ENCODE data around the gene ALB. TPM values are rescaled to one million over a fixed set of nuclear protein-coding genes. Genes with fewer than 3 reads are reported as not detected.

ALB gene
- total RNA-seq, 3 donors from 2014 or later: 13.8 to 22.6 (median 18.3) TPM

DNA sequence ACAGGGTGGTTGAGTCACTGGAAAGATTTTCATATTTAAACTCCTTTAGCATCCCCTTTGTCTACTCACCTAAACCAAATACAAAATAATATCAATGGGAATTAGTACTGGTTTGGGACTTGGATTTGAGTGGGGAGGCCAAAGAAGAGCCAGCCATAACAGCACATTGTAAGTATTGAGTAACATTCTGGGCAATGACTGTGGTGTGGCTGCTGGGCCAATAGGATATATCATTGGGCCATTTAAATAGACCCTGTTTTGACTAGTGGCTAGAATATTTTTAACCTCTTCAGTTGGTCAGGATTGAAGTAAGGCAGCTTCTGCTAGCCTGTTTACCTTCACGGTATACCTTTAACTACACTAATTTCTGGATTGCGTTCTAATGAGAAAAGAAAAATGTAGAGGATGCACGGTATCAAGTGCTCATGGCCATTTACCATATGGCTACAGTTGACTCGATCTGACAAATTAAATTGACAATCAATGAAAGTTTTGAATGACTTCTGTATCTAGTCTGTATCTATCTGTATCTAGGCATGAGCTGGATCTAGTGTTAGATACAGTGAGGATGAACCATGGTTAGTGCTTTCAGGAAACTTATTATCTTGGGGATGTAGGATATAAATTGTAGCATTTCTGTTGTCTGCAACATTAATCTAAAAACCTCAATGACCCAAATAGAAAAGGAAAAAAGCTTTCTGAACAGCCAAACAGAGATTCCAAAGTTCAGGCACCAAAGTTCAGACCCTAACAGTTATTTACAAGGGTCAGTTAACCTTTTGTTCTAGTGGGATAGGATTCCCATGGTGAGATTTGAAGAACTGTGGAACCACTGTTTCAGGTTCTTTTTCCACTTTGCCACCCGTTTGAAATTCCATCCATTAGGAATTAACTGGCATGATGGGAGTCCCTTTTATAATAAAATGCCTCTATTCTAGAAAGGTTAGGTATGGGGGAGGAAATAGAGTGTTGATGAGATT is 6.8 kb upstream of the ALB start:
- ATAC-seq: no peak
- H3K27me3 Mint-ChIP-seq (ENCODE audit: low read depth): no peaks in the 10 kb centered on the region
- no peaks in the 10 kb centered on the region for H3K4me1 Mint-ChIP-seq (ENCODE audit: low read depth)
- no peak for DNase-seq
- no peaks in the 10 kb centered on the region for H3K9me3 Mint-ChIP-seq
- no peak overlapping the region for H3K4me3 Mint-ChIP-seq
- H3K36me3 Mint-ChIP-seq (ENCODE audit: insufficient read depth): no peaks in the 10 kb centered on the region

DNA sequence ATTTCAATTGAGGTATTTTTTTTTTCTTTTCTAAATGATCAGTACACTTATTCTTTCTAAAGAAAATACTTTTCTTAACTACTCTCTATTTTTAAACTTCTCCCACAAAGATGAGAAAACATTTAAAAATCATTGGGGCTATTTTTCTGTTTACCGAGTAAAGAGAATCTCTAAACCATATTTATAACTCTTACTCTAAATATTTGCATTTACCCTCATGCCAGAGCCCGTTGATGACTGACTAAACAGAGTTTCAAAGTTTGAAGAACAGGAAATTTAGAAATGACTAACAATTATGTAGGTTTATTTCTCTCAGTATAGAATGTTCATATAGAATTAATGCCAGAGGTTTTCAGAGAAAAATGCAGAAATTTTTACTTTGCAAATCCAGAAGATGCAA is 2.7 kb upstream of the ALB start:
- Mint-ChIP-seq H3K4me3 (no peak overlapping the region), H3K4me1 (ENCODE audit: low read depth) (no peaks in the 10 kb centered on the region), H3K9me3 (no peaks in the 10 kb centered on the region), H3K27me3 (ENCODE audit: low read depth) (no peaks in the 10 kb centered on the region), H3K36me3 (ENCODE audit: insufficient read depth) (no peaks in the 10 kb centered on the region)
- ATAC-seq (no peak), DNase-seq (no peak)

- ATAC-seq (no peak), DNase-seq (no peak)
- Mint-ChIP-seq H3K27me3 (ENCODE audit: low read depth) (no peaks in the 10 kb centered on the region), H3K36me3 (ENCODE audit: insufficient read depth) (no peaks in the 10 kb centered on the region), H3K9me3 (no peaks in the 10 kb centered on the region), H3K4me1 (ENCODE audit: low read depth) (no peaks in the 10 kb centered on the region), H3K4me3 (no peak overlapping the region)
Observed at GRCh38 chr4:73404457-73404856, 370 bp downstream of the ALB start.

- H3K4me3 Mint-ChIP-seq: no peak overlapping the region
- H3K4me1 Mint-ChIP-seq (ENCODE audit: low read depth): no peaks in the 10 kb centered on the region
- ATAC-seq (no peak), DNase-seq (no peak)
- no peaks in the 10 kb centered on the region for H3K27me3 Mint-ChIP-seq (ENCODE audit: low read depth)
- no peaks in the 10 kb centered on the region for H3K36me3 Mint-ChIP-seq (ENCODE audit: insufficient read depth)
- H3K9me3 Mint-ChIP-seq: no peaks in the 10 kb centered on the region
Observed at GRCh38 chr4:73405138-73405537, 1.1 kb downstream of the ALB start.

DNA sequence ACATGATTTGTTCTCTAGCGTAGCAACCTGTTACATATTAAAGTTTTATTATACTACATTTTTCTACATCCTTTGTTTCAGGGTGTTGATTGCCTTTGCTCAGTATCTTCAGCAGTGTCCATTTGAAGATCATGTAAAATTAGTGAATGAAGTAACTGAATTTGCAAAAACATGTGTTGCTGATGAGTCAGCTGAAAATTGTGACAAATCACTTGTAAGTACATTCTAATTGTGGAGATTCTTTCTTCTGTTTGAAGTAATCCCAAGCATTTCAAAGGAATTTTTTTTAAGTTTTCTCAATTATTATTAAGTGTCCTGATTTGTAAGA is 2.4 kb downstream of the ALB start:
- ATAC-seq (no peak), DNase-seq (no peak)
- no peaks in the 10 kb centered on the region for H3K9me3 Mint-ChIP-seq
- no peaks in the 10 kb centered on the region for H3K4me1 Mint-ChIP-seq (ENCODE audit: low read depth)
- no peak overlapping the region for H3K4me3 Mint-ChIP-seq
- H3K27me3 Mint-ChIP-seq (ENCODE audit: low read depth): no peaks in the 10 kb centered on the region
- no peaks in the 10 kb centered on the region for H3K36me3 Mint-ChIP-seq (ENCODE audit: insufficient read depth)

DNA sequence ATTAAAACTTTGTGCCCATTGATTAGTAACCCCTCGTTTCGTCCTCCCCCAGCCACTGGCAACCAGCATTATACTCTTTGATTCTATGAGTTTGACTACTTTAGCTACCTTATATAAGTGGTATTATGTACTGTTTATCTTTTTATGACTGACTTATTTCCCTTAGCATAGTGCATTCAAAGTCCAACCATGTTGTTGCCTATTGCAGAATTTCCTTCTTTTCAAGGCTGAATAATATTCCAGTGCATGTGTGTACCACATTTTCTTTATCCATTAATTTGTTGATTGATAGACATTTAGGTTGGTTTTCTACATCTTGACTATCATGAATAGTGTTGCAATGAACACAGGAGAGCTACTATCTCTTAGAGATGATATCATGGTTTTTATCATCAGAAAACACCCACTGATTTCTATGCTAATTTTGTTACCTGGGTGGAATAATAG is 3.2 kb downstream of the ALB start:
- DNase-seq: no peak
- Mint-ChIP-seq H3K9me3 (no peaks in the 10 kb centered on the region), H3K27me3 (ENCODE audit: low read depth) (no peaks in the 10 kb centered on the region), H3K4me1 (ENCODE audit: low read depth) (no peaks in the 10 kb centered on the region), H3K4me3 (no peak overlapping the region), H3K36me3 (ENCODE audit: insufficient read depth) (no peaks in the 10 kb centered on the region)
- no peak for ATAC-seq

DNA sequence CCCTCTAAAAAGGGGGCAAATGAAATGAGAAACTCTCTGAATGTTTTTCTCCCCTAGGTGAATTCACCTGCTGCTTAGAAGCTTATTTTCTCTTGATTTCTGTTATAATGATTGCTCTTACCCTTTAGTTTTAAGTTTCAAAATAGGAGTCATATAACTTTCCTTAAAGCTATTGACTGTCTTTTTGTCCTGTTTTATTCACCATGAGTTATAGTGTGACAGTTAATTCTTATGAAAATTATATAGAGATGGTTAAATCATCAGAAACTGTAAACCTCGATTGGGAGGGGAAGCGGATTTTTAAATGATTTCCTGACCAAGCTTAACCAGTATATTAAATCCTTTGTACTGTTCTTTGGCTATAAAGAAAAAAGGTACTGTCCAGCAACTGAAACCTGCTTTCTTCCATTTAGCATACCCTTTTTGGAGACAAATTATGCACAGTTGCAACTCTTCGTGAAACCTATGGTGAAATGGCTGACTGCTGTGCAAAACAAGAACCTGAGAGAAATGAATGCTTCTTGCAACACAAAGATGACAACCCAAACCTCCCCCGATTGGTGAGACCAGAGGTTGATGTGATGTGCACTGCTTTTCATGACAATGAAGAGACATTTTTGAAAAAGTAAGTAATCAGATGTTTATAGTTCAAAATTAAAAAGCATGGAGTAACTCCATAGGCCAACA is 4.2 kb downstream of the ALB start:
- Mint-ChIP-seq H3K4me1 (ENCODE audit: low read depth) (no peaks in the 10 kb centered on the region), H3K36me3 (ENCODE audit: insufficient read depth) (no peaks in the 10 kb centered on the region)
- ATAC-seq: no peak

DNA sequence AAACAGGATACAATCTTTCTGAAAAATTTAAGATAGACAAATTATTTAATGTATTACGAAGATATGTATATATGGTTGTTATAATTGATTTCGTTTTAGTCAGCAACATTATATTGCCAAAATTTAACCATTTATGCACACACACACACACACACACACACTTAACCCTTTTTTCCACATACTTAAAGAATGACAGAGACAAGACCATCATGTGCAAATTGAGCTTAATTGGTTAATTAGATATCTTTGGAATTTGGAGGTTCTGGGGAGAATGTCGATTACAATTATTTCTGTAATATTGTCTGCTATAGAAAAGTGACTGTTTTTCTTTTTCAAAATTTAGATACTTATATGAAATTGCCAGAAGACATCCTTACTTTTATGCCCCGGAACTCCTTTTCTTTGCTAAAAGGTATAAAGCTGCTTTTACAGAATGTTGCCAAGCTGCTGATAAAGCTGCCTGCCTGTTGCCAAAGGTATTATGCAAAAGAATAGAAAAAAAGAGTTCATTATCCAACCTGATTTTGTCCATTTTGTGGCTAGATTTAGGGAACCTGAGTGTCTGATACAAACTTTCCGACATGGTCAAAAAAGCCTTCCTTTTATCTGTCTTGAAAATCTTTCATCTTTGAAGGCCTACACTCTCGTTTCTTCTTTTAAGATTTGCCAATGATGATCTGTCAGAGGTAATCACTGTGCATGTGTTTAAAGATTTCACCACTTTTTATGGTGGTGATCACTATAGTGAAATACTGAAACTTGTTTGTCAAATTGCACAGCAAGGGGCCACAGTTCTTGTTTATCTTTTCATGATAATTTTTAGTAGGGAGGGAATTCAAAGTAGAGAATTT is 5.2 kb downstream of the ALB start:
- no peaks in the 10 kb centered on the region for H3K27me3 Mint-ChIP-seq (ENCODE audit: low read depth)

More for the DNA sequence above, 4.2 kb downstream of the ALB start:
- no peak overlapping the region for H3K4me3 Mint-ChIP-seq
- H3K27me3 Mint-ChIP-seq (ENCODE audit: low read depth): no peaks in the 10 kb centered on the region
- DNase-seq: no peak
- no peaks in the 10 kb centered on the region for H3K9me3 Mint-ChIP-seq

GRCh38 chr4:73409978-73410548 is 6.0 kb downstream of the ALB start:
- ATAC-seq (no peak), DNase-seq (no peak)
- H3K4me3 Mint-ChIP-seq: no peak overlapping the region
- H3K36me3 Mint-ChIP-seq (ENCODE audit: insufficient read depth): no peaks in the 10 kb centered on the region
- H3K9me3 Mint-ChIP-seq: no peaks in the 10 kb centered on the region
- H3K4me1 Mint-ChIP-seq (ENCODE audit: low read depth): no peaks in the 10 kb centered on the region
- no peaks in the 10 kb centered on the region for H3K27me3 Mint-ChIP-seq (ENCODE audit: low read depth)

More for the DNA sequence above, 5.2 kb downstream of the ALB start:
- DNase-seq (no peak), ATAC-seq (no peak)
- no peak overlapping the region for H3K4me3 Mint-ChIP-seq
- H3K4me1 Mint-ChIP-seq (ENCODE audit: low read depth): no peaks in the 10 kb centered on the region
- H3K36me3 Mint-ChIP-seq (ENCODE audit: insufficient read depth): no peaks in the 10 kb centered on the region
- H3K9me3 Mint-ChIP-seq: no peaks in the 10 kb centered on the region

DNA sequence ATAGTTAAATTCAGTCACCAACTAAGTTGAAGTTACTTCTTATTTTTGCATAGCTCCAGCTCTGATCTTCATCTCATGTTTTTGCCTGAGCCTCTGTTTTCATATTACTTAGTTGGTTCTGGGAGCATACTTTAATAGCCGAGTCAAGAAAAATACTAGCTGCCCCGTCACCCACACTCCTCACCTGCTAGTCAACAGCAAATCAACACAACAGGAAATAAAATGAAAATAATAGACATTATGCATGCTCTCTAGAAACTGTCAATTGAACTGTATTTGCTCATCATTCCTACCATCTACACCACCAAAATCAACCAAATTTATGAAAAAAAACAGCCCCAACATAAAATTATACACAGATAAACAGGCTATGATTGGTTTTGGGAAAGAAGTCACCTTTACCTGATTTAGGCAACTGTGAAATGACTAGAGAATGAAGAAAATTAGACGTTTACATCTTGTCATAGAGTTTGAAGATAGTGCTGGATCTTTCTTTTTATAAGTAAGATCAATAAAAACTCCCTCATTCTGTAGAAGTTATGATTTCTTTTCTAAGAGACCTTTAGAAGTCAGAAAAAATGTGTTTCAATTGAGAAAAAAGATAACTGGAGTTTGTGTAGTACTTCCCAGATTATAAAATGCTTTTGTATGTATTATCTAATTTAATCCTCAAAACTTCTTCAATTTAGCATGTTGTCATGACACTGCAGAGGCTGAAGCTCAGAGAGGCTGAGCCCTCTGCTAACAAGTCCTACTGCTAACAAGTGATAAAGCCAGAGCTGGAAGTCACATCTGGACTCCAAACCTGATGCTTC is 7.0 kb downstream of the ALB start:
- ATAC-seq (no peak), DNase-seq (no peak)
- Mint-ChIP-seq H3K4me1 (ENCODE audit: low read depth) (no peaks in the 10 kb centered on the region), H3K4me3 (no peak overlapping the region), H3K9me3 (no peaks in the 10 kb centered on the region), H3K27me3 (ENCODE audit: low read depth) (no peaks in the 10 kb centered on the region), H3K36me3 (ENCODE audit: insufficient read depth) (no peaks in the 10 kb centered on the region)

DNA sequence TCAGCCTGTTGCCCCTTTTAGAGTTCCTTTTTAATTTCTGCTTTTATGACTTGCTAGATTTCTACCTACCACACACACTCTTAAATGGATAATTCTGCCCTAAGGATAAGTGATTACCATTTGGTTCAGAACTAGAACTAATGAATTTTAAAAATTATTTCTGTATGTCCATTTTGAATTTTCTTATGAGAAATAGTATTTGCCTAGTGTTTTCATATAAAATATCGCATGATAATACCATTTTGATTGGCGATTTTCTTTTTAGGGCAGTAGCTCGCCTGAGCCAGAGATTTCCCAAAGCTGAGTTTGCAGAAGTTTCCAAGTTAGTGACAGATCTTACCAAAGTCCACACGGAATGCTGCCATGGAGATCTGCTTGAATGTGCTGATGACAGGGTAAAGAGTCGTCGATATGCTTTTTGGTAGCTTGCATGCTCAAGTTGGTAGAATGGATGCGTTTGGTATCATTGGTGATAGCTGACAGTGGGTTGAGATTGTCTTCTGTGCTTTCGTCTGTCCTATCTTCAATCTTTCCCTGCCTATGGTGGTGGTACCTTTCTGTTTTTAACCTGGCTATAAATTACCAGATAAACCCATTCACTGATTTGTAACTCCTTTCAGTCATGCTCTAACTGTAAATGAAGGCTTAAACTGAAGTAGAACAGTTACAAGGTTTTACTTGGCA is 7.8 kb downstream of the ALB start:
- Mint-ChIP-seq H3K27me3 (ENCODE audit: low read depth) (no peaks in the 10 kb centered on the region), H3K4me3 (no peak overlapping the region), H3K36me3 (ENCODE audit: insufficient read depth) (no peaks in the 10 kb centered on the region), H3K9me3 (no peaks in the 10 kb centered on the region), H3K4me1 (ENCODE audit: low read depth) (no peaks in the 10 kb centered on the region)
- ATAC-seq: no peak
- no peak for DNase-seq

DNA sequence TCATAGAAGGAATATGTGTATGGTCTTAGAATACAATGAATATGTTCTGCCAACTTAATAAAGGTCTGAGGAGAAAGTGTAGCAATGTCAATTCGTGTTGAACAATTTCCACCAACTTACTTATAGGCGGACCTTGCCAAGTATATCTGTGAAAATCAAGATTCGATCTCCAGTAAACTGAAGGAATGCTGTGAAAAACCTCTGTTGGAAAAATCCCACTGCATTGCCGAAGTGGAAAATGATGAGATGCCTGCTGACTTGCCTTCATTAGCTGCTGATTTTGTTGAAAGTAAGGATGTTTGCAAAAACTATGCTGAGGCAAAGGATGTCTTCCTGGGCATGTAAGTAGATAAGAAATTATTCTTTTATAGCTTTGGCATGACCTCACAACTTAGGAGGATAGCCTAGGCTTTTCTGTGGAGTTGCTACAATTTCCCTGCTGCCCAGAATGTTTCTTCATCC is 9.2 kb downstream of the ALB start:
- H3K4me3 Mint-ChIP-seq: no peak overlapping the region
- no peaks in the 10 kb centered on the region for H3K9me3 Mint-ChIP-seq
- no peak for DNase-seq
- H3K4me1 Mint-ChIP-seq (ENCODE audit: low read depth): no peaks in the 10 kb centered on the region
- no peaks in the 10 kb centered on the region for H3K27me3 Mint-ChIP-seq (ENCODE audit: low read depth)
- ATAC-seq: no peak
- no peaks in the 10 kb centered on the region for H3K36me3 Mint-ChIP-seq (ENCODE audit: insufficient read depth)

GRCh38 chr4:73414936-73415271 is 10.8 kb downstream of the ALB start:
- Mint-ChIP-seq H3K27me3 (ENCODE audit: low read depth) (peaks cover 1% of the 10 kb centered on the region), H3K4me3 (no peak overlapping the region), H3K9me3 (no peaks in the 10 kb centered on the region), H3K36me3 (ENCODE audit: insufficient read depth) (no peaks in the 10 kb centered on the region), H3K4me1 (ENCODE audit: low read depth) (no peaks in the 10 kb centered on the region)
- DNase-seq (no peak), ATAC-seq (no peak)

All from activated T-cell treated with anti-CD3 and anti-CD28 coated beads, Interleukin-2, amount 50 U/mL, for 4 hours (primary cell).